Vagina (tissue), 2 donors: ENCODE results near the gene PIP5K1B. TPM values are rescaled to one million over a fixed set of nuclear protein-coding genes. Genes with fewer than 3 reads are reported as not detected.

Experiments
- DNase-seq, 2 donors: peaks; one replicate each; pipeline ENCODE4 v3.0.0-alpha.2; 2017; ENCODE audit errors: extremely low spot score in 2 of 2
- H3K27ac ChIP-seq: fragments of 200-600 bp; sonication (generic); one replicate; pipeline ENCODE4 v1.5.1; 2019
- H3K27me3 ChIP-seq: fragments of 200-600 bp; sonication (generic); one replicate; pipeline ENCODE4 v1.5.1; 2019
- H3K36me3 ChIP-seq, 2 donors: fragments of 200-600 bp; sonication (generic); one replicate each; pipeline ENCODE4 v1.5.1; 2017 to 2019
- H3K4me1 ChIP-seq: fragments of 200-600 bp; sonication (generic); one replicate; pipeline ENCODE4 v1.5.1; 2019
- H3K4me3 ChIP-seq, 2 donors: fragments of 200-600 bp; sonication (generic); 1 replicate in 1 of 2; 2 replicates in 1 of 2; pipeline ENCODE4 v1.5.1; 2016 to 2019
- H3K9me3 ChIP-seq: fragments of 200-600 bp; sonication (generic); one replicate; pipeline ENCODE4 v1.5.1; 2019
- POLR2A ChIP-seq, 2 donors: fragments of 450-650 bp; IDR thresholded peaks; one replicate each; pipeline ENCODE4 v1.6.1; 2017; ENCODE audit warnings: antibody characterized with exemption in 2 of 2, mild to moderate bottlenecking in 2 of 2, moderate library complexity in 2 of 2
- POLR2AphosphoS5 ChIP-seq, 2 donors: sonication (generic); formaldehyde crosslinking; IDR thresholded peaks; one replicate each; pipeline ENCODE4 v1.9.0; 2017; ENCODE audit warnings: antibody characterized with exemption in 2 of 2, mild to moderate bottlenecking in 2 of 2, low read depth in 1 of 2; ENCODE audit not compliant: insufficient read depth in 1 of 2
- intact Hi-C: fragments of 100-400 bp; cut with DNase I; formaldehyde crosslinking; loops from one replicate; pipeline ENCODE4 v1.15.1; 2023
- total RNA-seq: library from RNA; depleted of rRNA; stranded (reverse); fragments of >200 nt; gene quantifications from one replicate; pipeline ENCODE4 v1.2.3, GENCODE V29; 2016
- TF ChIP-seq, protein P1 (sequence below), 3 experiments: fragments of 450-650 bp in 2 of 3; fragments of 200-600 bp in 1 of 3; sonication (generic) in 1 of 3; IDR thresholded peaks; one replicate each; pipeline ENCODE4 v1.5.1; 2017 to 2019; ENCODE audit warnings: antibody characterized with exemption in 3 of 3, mild to moderate bottlenecking in 2 of 3, moderate library complexity in 2 of 3

PIP5K1B gene
- total RNA-seq, 1 donor from 2014 or later: 2.9 TPM

- intact Hi-C loops: no loop called here
- Histone ChIP-seq H3K36me3 (no peaks in the 10 kb centered on the region), H3K9me3 (no peaks in the 10 kb centered on the region), H3K27me3 (no peaks in the 10 kb centered on the region), H3K4me3 (peak overlapping the region; percentile 60 to 62), H3K4me1 (peaks cover 52% of the 10 kb centered on the region), H3K27ac (peak overlapping the region; percentile 81)
- TF ChIP-seq POLR2AphosphoS5 (IDR thresholded peaks at IDR 0.05; ENCODE audit: insufficient read depth in 1 of 2, low read depth in 1 of 2): peak; percentile 97
- TF ChIP-seq POLR2A (IDR thresholded peaks at IDR 0.05): peak in 1 of 2 donors; percentile 71
- TF ChIP-seq, protein P1, sequence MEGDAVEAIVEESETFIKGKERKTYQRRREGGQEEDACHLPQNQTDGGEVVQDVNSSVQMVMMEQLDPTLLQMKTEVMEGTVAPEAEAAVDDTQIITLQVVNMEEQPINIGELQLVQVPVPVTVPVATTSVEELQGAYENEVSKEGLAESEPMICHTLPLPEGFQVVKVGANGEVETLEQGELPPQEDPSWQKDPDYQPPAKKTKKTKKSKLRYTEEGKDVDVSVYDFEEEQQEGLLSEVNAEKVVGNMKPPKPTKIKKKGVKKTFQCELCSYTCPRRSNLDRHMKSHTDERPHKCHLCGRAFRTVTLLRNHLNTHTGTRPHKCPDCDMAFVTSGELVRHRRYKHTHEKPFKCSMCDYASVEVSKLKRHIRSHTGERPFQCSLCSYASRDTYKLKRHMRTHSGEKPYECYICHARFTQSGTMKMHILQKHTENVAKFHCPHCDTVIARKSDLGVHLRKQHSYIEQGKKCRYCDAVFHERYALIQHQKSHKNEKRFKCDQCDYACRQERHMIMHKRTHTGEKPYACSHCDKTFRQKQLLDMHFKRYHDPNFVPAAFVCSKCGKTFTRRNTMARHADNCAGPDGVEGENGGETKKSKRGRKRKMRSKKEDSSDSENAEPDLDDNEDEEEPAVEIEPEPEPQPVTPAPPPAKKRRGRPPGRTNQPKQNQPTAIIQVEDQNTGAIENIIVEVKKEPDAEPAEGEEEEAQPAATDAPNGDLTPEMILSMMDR (IDR thresholded peaks at IDR 0.05): peak in 2 of 3 experiments; percentile 3 to 64
- DNase-seq: peak in 1 of 2 donors; percentile 91
These were observed 74.7 kb downstream of the PIP5K1B start for GRCh38 chr9:68779558-68780379.

DNA sequence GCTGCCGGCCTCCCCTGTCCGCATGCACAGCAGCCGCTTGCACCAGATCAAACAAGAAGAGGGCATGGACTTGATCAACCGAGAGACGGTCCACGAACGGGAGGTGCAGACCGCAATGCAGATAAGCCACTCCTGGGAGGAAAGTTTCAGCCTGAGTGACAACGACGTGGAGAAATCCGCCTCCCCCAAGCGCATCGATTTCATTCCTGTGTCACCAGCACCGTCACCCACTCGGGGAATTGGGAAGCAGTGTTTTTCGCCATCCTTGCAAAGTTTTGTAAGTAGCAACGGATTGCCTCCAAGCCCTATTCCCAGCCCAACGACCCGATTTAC is 75.3 kb downstream of the PIP5K1B start:
- no peaks in the 10 kb centered on the region for H3K9me3 ChIP-seq
- intact Hi-C loops: no loop called here
- peaks cover 58% of the 10 kb centered on the region for H3K4me1 ChIP-seq

GRCh38 chr9:68780720-68781119 is 75.7 kb downstream of the PIP5K1B start:
- Histone ChIP-seq H3K9me3 (no peaks in the 10 kb centered on the region), H3K27ac (peak overlapping the region; percentile 81), H3K4me3 (peak overlapping the region; percentile 60 to 62), H3K36me3 (no peaks in the 10 kb centered on the region), H3K27me3 (no peaks in the 10 kb centered on the region), H3K4me1 (peaks cover 62% of the 10 kb centered on the region)
- TF ChIP-seq, protein P1 (IDR thresholded peaks at IDR 0.05): no peak
- TF ChIP-seq POLR2AphosphoS5 (IDR thresholded peaks at IDR 0.05; ENCODE audit: insufficient read depth in 1 of 2, low read depth in 1 of 2) (no peak), POLR2A (IDR thresholded peaks at IDR 0.05) (no peak)
- intact Hi-C loops: no loop called here
- no peak for DNase-seq

More for the DNA sequence above, 75.3 kb downstream of the PIP5K1B start:
- Histone ChIP-seq H3K36me3 (no peaks in the 10 kb centered on the region), H3K27me3 (no peaks in the 10 kb centered on the region), H3K4me3 (peak overlapping the region; percentile 60 to 62), H3K27ac (peak overlapping the region; percentile 81)
- DNase-seq: no peak
- TF ChIP-seq, protein P1 (IDR thresholded peaks at IDR 0.05): no peak
- no peak for TF ChIP-seq POLR2AphosphoS5 (IDR thresholded peaks at IDR 0.05; ENCODE audit: insufficient read depth in 1 of 2, low read depth in 1 of 2)
- no peak for TF ChIP-seq POLR2A (IDR thresholded peaks at IDR 0.05)

DNA sequence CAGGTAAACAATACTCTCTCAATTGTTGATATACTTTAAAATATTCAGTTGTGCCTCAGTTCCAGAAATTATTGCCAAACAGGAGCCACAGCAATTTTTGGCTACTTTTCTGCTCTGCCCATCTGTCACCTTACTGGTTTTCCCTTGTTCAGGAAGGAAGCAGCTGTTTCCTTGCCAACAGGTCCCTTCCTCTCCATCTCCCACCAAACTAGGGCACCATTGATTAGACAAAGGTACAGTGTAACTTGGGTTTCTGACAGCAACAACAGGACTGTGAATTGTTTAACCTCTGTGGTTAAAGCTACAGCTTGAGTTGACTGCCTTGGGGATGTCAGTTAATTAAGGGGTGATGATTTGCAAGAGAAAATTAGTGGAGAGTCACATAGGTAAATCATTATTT is 76.9 kb downstream of the PIP5K1B start:
- peaks cover 0 to 5% of the 10 kb centered on the region in 2 donors for H3K36me3 ChIP-seq
- no peaks in the 10 kb centered on the region for H3K9me3 ChIP-seq
- intact Hi-C loops: no loop called here
- H3K4me1 ChIP-seq: peaks cover 63% of the 10 kb centered on the region
- no peak overlapping the region for H3K4me3 ChIP-seq
- H3K27ac ChIP-seq: no peak overlapping the region
- DNase-seq: no peak
- TF ChIP-seq POLR2AphosphoS5 (IDR thresholded peaks at IDR 0.05; ENCODE audit: insufficient read depth in 1 of 2, low read depth in 1 of 2): no peak
- TF ChIP-seq POLR2A (IDR thresholded peaks at IDR 0.05): no peak
- TF ChIP-seq, protein P1 (IDR thresholded peaks at IDR 0.05): no peak
- H3K27me3 ChIP-seq: no peaks in the 10 kb centered on the region

- Histone ChIP-seq H3K4me3 (no peak overlapping the region), H3K4me1 (peaks cover 63% of the 10 kb centered on the region)
- intact Hi-C loops: no loop called here
These were observed 77.5 kb downstream of the PIP5K1B start for GRCh38 chr9:68782546-68782945.

More at GRCh38 chr9:68782546-68782945, 77.5 kb downstream of the PIP5K1B start:
- Histone ChIP-seq H3K27me3 (no peaks in the 10 kb centered on the region), H3K27ac (no peak overlapping the region), H3K9me3 (no peaks in the 10 kb centered on the region), H3K36me3 (peaks cover 0 to 7% of the 10 kb centered on the region in 2 donors)
- TF ChIP-seq POLR2A (IDR thresholded peaks at IDR 0.05) (no peak), POLR2AphosphoS5 (IDR thresholded peaks at IDR 0.05; ENCODE audit: insufficient read depth in 1 of 2, low read depth in 1 of 2) (no peak)
- TF ChIP-seq, protein P1 (IDR thresholded peaks at IDR 0.05): no peak
- no peak for DNase-seq
